ENCODE results near the gene AMD1.

DNA sequence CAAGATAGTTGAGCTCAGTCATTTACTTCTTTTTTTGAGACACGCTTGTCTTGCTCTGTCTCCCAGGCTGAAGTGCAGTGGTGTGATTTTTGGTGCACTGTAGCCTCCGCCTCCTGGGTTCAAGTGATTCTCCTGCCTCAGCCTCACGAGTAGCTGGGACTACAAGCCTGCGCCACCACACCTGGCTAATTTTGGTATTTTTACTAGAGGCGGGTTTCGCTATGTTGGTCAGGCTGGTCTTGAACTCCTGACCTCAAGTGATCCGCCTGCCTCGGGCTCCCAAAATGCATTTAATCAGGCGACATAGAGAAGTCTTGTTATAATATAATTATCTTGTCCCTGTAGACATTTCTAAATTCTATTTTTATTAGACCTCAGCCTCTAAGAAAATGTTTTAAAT, 6.1 kb downstream of the AMD1 start:
- TF ChIP-seq, protein P1, sequence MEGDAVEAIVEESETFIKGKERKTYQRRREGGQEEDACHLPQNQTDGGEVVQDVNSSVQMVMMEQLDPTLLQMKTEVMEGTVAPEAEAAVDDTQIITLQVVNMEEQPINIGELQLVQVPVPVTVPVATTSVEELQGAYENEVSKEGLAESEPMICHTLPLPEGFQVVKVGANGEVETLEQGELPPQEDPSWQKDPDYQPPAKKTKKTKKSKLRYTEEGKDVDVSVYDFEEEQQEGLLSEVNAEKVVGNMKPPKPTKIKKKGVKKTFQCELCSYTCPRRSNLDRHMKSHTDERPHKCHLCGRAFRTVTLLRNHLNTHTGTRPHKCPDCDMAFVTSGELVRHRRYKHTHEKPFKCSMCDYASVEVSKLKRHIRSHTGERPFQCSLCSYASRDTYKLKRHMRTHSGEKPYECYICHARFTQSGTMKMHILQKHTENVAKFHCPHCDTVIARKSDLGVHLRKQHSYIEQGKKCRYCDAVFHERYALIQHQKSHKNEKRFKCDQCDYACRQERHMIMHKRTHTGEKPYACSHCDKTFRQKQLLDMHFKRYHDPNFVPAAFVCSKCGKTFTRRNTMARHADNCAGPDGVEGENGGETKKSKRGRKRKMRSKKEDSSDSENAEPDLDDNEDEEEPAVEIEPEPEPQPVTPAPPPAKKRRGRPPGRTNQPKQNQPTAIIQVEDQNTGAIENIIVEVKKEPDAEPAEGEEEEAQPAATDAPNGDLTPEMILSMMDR (IDR thresholded peaks at IDR 0.05) = no peak
- no peak for TF ChIP-seq POLR2A (IDR thresholded peaks at IDR 0.05)
